Ramos (cell line): ENCODE results near the gene HOXB1.

ENCODE experiments used
- in situ Hi-C: fragments of 300-500 bp; cut with MboI; formaldehyde crosslinking; loops from one replicate; pipeline ENCODE4 v1.14.3; 2022; ENCODE audit warnings: low sequenced_read_pairs; ENCODE audit not compliant: unreplicated experiment

The HOXB1 gene

DNA sequence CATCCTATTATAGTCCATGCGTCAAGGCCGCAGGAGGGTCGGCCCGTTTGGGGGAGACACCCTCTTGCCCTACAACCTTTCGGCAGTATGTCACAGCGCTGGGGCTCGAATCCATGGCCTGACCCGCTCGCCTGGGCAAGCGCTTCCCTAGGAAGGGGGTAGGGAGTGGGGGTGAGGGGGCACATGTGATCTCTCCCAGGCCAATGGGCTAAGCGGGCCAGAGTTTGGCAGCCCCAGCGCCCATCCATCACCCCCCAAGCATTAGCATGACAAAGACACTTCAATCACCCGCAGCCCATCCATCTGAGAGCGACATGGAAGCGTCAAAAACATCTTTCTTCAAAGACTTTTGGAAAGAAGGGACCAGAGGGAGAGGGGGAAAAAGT lies at the start of gene HOXB1:
Gene HOXB1, minus strand, starts transcription at position 125 of the 386 bp plus-strand sequence. Its CDS starts 107 bp downstream, at position 18.
- in situ Hi-C loops, result no loop called here

DNA sequence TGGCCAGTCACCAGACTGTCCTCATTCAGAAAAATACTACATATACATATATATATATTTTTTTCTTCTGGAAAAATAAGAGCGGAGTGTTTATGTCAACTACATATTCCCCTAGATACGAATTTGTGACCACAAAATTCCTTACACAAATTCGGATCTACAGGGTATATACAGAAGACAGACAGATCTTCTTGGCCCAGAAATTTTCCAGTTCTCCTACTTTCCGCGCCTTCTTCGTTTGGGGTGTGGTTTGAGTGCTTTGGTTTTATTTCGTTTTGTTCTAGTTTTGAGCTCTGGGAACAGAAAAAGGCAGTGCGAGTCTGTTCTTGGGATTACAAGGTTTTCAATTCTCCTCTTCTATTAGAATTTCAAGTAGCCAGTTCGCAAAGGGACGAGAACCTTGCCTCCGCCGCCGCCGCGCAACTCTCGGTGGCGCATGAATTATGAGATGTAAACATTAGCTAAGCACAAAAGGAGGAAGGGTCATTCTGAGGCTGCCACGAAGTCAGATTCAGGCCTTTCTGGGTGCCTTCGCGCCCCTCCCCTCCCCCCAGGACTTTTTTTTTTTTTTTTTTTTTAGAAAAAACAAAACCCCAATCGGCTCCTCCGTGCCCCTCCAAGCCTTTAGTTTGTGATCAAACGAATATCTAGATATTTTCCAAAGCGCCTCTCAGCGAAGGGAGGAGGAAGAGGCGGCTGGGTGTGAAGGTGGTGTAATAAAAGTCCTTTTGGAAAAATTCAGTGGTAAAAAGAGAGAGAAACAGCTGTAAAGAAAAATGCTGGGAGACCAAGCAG lies 49.1 kb upstream of the HOXB1 start:
- in situ Hi-C loops, result no loop called here

DNA sequence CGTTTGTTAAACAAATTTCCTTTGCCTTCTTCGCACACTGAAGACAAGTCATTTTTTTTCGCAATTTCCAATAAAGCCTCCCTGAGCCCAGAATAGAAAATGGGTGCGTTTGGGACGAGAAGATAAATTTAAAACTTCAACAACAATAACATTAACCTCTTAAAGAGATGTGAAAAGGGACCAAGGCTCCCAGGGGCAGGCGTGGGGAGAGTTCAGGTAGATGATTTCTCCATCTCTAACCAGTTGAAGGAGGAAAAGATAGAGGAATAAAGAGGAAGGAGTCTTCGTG lies 48.6 kb upstream of the HOXB1 start:
- in situ Hi-C loops, result no loop called here

DNA sequence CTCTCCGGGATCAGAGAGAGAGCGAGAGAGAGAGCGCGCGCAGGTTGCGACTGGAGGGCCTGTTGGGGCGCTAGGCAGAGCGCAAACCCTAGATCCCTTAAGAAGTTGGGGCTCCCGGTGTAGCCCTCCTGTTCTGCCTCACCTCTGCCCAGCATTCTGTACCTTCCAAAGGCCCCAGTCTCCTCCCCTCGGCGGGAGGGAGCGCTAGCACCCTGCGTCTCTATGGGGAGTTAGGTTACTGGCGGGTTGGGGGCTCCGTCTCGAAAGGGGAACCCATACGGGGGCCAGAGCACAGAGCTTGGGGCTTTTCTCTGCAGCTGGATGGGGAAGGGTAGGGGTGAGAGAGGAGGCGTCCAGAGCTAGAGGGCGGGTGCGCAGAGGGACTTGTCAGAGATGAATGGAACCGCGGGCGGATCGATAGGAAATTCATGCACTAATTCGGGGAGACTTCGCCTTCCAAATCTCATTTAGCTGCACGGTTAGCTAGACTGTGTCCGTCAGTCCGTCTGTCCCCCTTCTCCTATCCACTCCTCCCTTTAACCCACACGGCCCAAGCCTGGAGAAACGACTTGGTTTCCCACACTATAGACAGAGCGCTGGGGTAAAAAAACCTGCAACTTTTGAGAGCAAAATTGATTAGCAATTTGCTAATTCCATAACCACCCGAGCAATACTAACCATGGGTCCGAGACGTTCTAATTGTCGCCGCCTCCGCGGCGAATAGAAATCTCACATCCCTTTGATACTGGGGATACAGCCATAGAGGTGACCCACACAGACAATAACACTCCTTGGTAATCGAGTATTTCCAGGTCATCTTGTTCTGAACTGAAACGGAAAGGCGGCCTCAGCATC lies 48.0 kb upstream of the HOXB1 start:
- in situ Hi-C loops, result no loop called here

DNA sequence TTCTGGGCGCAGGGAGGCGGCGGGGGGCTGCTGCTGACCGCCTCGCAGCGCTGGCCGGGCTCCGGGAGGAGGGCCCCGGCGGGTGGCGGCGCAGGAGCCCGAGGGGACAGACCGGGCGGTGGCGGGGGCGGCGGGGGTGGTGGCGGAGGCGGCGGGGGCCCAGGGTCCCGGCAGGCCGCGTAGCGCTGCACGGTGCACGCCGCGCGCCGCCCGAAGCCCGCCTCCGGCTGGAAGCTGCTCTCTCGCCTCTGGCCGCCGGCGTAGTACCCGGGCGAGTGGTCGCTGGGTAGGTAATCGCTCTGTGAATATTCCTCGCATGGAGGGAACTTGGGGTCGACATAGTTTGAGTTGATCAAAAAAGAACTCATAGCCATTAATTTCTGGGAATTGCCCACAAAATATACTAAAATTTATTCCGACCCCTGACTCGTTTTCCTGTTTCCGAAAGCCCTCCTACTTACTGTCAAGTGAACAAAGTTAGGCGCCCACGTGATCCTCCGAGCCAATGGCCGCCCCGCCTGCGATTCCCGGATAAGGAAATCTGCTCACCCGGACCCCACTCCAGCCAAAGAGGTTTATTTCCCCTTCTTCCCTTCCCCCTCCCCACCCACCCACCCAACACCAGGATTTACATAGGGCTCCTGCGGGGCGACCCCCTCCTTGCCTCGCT lies 47.3 kb upstream of the HOXB1 start, which contains the start of gene HOXB4:
Gene HOXB4, minus strand, starts transcription at position 405 of the 670 bp plus-strand sequence. Its CDS starts 31 bp downstream, at position 374.
- in situ Hi-C loops, result no loop called here

DNA sequence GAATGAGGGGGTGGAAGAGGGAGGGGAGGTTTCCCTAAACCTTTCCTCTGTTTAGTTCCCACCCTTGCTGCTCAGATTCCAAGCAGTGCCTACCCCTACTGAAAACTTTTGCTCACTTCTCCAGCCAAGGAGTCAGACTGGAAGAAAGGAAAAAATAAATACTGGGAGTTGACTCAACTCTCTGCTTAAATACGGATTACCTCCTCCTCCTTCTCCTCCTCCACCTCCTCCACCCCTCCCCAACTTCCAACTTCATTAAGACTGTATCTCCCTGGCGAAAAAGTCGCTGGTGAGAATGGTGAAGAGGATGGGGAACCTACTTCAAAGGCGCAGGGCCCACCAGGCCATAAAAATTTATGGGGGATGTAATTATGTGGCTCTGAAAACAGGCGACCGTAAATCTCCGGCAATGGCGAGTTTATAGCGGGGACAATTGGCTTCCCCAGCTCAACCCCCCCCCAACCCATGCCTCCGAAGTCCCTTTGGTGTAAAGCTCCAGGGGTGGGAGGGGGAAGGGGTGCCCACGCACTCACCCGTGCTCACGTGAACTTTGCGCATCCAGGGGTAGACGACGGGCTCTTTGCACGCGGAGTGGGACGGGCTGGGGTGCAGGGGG lies 46.6 kb upstream of the HOXB1 start:
- in situ Hi-C loops, result no loop called here

DNA sequence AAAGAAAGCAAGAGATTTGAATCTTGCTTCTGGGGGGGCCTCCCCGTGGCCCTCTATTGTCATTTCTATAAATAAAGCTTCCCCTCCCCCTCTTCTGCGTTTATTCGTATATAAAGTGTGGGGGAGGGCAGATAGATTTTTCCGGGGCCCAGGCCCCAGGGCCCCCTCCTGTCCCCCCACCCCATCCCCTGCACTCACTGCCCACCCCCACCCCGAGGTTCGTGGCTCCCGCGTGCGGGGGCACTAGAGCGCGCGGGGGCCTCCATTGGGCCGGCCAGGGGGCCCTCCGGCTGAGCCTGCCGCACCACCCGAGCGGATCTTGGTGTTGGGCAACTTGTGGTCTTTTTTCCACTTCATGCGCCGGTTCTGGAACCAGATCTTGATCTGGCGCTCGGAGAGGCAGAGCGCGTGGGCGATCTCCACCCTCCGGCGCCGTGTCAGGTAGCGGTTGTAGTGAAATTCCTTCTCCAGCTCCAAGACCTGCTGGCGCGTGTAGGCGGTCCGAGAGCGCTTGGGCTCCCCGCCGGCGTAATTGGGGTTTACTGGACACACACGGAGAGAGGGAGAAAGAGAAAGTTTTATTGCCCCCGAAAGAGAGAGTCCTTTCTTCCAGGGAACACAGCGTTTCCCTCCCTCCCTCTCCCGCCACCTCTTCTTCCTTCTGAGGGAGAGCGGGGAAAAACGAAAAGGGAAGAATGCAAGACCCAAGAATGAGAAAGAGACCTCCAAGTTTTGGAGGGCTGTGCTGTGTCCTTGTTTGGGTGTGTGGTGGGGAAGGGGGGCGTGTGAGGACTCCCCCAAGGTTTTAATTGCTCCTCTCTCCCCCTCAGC lies 45.9 kb upstream of the HOXB1 start:
- in situ Hi-C loops, result no loop called here

DNA sequence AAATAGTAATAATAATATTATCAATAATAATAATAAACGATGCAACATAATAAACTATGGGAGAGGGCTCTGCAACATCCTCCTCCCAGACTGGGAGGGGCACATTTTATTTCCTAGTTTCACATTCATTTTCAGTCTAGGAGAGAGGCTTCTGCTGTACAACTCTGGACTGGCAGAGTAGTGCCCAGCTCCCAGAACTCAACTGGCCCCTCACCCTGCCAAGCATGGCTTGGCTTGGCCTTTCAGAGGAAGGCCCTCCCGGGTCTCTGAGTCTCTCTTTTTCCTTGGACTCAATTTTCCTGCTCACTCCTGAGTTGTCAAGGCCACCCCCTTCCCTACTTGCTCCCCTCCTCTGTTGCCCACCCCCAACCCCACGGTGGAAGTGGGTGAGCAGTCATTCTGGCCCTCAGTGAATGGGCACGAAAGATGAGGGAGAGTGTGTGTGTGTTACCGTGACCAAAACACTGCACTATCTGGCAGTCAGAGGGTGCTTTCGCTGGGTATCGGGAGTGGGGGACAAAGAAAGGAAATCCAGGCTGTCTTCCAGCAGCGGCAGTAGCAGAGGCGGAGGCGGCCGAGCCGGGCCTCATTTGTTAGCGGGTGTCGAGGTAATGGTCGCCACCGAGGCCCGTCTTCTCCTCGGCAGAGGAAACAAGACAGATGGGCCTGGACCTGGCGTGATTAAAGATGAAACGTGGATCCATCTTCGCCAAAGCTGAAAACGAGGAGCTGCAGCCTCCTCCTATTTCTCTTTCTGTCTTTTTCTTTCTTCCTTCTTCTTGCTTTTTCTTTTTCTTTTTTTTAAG lies 45.1 kb upstream of the HOXB1 start:
- in situ Hi-C loops, result no loop called here

DNA sequence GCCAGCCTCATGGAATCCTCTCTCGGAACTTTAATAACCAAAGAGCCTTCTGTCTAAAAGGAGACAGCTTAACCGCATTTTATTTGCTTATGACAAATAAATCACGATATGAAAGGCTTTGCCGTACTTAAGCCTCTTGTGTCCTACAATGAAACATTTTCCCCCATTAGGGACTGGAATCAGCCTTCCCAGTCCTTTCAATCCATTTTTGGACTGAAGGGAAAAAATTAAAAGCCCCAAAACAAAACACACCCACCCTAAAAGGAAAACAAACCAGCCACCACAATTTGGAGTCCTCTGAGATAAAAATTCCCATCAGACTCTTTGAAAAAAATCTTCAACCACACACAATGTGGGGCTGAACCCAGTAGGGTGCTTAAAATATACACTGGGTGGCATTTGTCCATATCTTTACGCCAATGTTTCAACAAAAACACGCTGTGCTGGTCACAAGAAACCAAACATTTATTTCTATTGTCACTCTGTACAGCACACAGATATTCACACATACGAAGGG lies 44.3 kb upstream of the HOXB1 start:
- in situ Hi-C loops, result no loop called here

DNA sequence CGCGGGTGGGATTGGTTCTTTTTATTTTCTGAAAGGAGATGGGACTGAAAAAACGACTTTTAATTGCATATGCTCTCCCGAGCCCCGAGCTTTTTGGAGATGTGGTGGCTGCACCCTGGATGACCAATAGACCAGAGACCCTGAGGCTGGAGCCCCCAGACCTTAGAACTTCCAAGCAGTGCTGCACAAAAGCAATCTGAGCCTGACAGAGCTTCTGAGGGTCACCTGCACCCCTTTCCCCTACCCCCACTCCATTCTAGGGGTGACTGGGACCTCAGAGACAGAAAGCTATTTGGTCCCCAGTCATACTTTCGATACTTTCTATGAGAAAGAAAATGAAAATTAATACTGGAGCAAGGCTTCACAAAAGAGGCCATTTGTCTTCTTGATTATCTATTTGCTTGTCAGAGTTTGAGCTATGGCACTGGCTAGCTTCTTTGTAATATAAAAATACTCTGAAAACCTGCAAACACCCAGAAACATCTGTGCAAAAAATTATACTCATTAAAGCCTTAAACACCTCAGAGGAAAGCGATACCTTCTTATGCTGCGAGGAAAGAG lies 43.8 kb upstream of the HOXB1 start:
- in situ Hi-C loops, result no loop called here

DNA sequence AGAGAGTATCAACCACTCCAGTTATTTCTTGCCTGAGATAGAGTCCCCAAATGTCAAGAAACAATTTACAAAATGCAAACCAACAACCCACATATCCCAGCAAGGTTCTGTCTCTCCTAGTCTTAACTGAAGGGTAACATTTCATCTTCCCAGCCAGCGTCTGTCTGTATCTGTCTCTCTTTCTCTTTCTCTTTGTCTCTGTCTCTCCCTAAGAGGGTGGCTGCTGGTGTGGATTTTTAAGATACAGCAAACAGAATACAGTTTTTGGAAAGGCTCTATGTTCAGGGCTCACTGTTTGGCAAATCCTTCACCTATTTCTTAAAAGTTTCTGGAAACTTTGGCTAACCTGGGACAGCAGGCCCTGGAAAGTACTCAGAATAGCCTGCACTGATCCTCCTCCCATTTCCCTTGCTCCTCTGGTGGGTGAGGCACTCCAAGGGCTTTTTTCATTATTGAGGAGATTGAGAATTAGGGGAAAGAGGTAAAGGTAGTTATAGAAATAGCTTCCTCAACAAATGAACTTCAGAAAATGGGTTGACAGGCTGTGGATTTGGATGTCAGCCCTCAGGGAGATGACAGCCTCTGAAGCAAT lies 41.1 kb upstream of the HOXB1 start:
- in situ Hi-C loops, result no loop called here

DNA sequence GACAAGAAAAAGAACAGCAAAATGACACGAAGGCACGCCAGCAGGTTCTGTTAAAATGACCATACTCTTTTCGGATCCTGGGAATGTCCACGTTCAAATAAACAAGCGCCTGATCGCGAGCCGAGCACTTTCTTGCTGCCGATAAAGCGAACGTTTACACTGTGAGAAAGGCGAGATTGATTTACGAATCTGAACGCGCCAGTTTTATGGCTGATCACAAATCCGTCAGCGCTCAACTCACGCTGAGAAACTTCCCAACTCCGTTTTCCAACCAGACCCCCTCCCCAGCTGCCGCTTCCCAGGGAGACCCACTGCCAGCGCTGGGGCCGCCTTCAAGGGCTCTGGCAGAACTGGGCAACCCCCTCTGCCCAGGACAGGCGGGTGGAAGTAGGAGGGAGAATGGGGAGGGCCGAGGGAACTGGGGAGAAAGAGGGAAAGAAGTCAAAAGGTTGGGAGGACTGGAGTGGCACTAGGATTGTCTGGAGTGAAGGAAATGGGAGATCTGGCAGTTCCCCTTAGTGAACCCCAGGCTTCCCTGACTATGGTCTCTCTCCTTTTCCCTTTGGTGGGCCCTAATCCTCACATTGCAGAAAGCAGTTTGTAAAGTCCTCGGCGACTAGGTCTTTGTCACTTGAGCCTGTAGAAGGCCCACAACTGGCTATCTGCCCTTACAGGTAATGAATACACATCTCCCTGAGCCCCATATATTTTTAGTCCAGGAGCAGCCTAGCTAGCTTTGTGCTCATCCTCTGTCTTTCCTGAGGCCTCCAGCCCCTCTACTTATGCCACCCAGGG lies 40.4 kb upstream of the HOXB1 start:
- in situ Hi-C loops, result no loop called here

DNA sequence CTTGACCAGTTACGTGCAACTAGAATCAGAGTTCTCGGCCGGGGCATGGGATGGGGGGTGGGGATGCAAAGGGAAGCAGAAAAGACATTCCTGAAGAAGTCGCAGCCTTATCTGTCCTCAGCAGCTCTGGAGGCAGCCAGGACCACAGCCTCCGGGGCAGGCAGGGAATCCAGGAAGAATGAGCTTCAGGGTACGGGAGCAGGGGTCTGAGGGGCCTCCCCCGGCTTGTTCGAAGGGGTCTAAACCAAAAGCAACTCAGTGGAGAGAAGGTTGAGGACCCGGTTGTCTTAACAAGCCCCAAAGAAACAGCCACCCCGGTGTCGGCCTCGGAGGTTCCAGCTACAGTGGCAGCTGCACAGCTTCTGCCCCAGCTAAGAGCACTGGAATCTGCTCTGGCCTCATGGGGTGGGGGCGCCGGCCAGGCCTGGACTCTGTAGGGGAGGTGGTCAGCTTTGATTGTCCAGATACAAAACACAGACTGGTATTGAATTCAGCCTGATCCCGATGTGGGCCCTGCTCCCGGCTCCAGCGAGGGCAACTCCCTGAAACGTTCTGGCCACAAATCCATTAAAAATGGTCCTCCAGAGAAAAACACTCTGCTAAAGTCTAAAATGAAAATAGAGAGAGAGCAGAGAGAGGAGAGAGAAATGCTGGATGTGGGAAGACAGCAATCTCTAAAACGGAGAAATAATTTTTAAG lies 39.7 kb upstream of the HOXB1 start:
- in situ Hi-C loops, result no loop called here

DNA sequence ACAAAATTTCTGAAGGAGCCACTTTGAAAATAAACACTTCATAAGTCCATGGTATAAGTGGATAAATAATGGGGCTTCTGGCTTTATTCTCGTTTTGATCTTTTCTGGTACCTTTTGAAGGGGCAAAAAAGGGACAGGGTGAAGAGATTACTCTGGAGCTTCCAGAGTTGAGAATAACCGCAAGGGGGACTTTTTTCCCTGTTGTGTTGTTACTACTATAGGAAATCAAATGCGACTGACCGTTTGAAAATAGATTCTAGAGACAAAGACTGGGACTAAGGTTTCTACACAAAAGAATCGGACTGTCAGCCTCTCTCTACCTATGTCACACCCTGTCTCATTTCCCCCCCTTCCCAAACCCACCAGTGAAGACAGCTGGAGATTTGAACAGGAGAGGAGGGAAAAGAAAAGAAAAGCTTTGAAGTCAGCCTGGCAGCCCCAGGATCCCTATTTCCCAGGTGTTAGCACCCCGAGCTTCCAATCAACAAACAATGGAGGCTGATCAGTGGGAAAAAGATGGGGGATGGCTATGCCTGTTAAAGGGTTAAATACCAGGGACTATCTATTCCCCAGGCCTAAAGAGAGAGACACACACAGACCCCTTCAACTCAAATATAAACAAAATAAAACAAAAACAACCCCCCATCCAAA lies 39.0 kb upstream of the HOXB1 start:
- in situ Hi-C loops, result no loop called here

DNA sequence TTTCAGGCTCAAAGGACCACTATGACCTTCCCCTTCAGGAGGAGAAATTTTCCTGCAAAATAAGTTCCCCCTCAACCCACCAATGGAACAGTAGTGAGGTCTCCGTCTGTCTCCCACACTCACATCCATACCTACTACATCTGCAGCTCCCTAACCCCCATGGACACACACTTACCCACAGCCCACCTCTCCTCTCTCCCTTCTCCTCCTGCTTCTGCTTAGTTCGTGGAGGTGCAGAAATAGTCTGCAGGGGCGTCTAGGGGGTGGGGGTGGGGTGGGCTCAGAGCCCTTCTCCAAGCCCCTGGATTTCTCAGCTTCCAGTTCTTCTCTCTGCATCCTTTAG lies 38.4 kb upstream of the HOXB1 start:
- in situ Hi-C loops, result no loop called here

DNA sequence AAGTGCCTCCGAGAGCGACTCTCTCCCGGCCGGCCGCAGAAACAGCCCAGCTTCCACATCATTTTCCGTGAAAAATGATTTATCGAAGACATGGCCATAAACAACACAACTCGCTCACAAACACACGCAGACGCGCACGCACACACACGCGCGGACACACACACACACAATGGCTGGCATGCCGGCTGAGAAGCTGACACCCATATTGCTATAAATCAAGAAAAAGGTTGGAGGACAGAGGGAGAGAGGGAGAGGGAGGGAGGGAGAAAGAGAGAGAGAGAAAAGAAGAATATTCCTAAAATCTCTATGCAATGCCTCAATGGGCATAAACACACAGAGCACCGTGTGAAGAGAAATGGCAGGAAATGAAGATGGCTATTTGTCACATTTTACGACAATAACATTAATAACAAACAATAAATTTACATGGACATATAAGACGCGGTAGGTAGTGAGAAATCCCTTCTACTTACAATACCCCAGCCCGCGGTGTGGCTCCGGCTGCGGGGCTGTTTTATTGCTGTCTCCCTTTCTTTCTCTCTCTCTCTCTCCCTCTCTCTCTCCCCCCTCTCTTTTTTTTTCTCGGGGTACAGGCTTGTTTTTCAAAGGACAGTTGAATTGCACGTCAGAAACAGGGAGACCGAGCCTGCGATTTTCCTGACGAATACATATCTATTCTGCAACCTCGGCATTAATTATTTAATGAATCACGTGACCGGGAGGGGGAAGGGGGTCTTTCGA lies 37.9 kb upstream of the HOXB1 start:
- in situ Hi-C loops, result no loop called here
